Mucosa of descending colon (tissue), 3 donors: ENCODE results near the gene KRABD2.

Experiments
- ATAC-seq: fragments of 200-7000 bp; cut with Tn5 transposase; one replicate; pipeline ENCODE4 v1.9.1; 2020; ENCODE audit warnings: mild to moderate bottlenecking, moderate library complexity
- DNase-seq, 3 donors: peaks; one replicate each; pipeline ENCODE4 v3.0.0-alpha.2; 2020
- H3K36me3 ChIP-seq: fragments of 200-600 bp; one replicate; pipeline ENCODE4 v1.8.0; 2021; ENCODE audit warnings: low read depth, mild to moderate bottlenecking
- H3K4me1 ChIP-seq: fragments of 200-600 bp; one replicate; pipeline ENCODE4 v1.8.0; 2021; ENCODE audit warnings: low read depth, mild to moderate bottlenecking
- H3K4me3 ChIP-seq: fragments of 200-600 bp; one replicate; pipeline ENCODE4 v1.8.0; 2021; ENCODE audit warnings: mild to moderate bottlenecking
- H3K9me3 ChIP-seq: fragments of 200-600 bp; one replicate; pipeline ENCODE4 v1.8.0; 2021; ENCODE audit warnings: mild to moderate bottlenecking
- CTCF ChIP-seq: fragments of 200-600 bp; IDR thresholded peaks from one replicate; pipeline ENCODE4 v1.8.0; 2022; ENCODE audit warnings: antibody characterized with exemption, mild to moderate bottlenecking
- intact Hi-C, 2 donors: fragments of 100-400 bp; cut with DNase I in 1 of 2; cut with micrococcal nuclease in 1 of 2; formaldehyde crosslinking; loops; one replicate each; pipeline versions ENCODE4 v1.11.0 to v1.11.1; 2022; cut with DNase I, micrococcal nuclease
- donor health status: DM: no; HTN: no; CAD: no; lungs with moderate emphysema.
- donor health status: DM: no; HTN: no; CAD: no.
- donor health status: DM: no; HTN: yes; CAD: no.

Gene KRABD2

DNA sequence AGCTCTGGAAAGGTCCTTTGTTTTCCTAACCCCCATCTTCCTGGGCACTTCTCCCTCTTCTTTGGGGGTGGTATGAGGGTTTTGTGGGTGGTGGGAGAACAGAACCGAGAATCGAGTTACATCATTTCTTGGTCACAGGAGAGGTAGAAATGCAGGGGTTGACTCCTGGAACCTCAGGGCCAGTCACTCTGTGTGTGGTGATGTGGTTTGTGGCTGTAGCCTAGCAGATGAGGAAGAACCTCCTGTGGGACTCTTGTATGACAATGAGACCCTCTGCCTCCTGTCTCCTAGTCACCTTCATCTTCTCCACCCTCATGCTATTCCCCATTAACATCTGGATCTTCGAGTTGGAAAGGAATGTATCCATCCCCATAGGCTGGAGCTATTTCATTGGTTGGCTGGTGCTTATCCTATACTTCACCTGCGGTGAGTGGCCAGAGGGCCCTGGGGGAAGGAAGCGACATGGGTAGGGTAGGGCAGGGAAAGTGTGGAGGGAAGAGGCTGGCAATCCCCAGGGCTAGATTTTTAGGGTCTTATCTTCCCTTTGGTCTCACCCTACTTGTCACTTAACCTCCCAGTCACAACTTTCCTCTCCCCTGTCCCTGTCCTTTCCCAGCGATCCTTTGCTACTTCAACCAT, 31.3 kb downstream of the KRABD2 start:
- no peak overlapping the region for H3K4me3 ChIP-seq
- no peak for TF ChIP-seq CTCF
- intact Hi-C loops: no loop called here
- ATAC-seq (no peak), DNase-seq (no peak)
- H3K9me3 ChIP-seq: no peaks in the 10 kb centered on the region
- H3K4me1 ChIP-seq: no peaks in the 10 kb centered on the region
- H3K36me3 ChIP-seq: no peaks in the 10 kb centered on the region

GRCh38 chr17:8341456-8341855, 35.0 kb downstream of the KRABD2 start:
- DNase-seq (no peak), ATAC-seq (no peak)
- Histone ChIP-seq H3K4me1 (no peaks in the 10 kb centered on the region), H3K36me3 (no peaks in the 10 kb centered on the region), H3K4me3 (no peak overlapping the region), H3K9me3 (no peaks in the 10 kb centered on the region)
- no peak for TF ChIP-seq CTCF
- intact Hi-C loops: no loop called here

GRCh38 chr17:8339540-8339939, 37.0 kb downstream of the KRABD2 start, which contains the start of gene ODF4:
ODF4 (plus strand) TSS chr17:8339840; CDS start chr17:8340052, 212 bp downstream.
- no peak for TF ChIP-seq CTCF
- no peaks in the 10 kb centered on the region for H3K4me1 ChIP-seq
- no peak within 1 kb of the TSS for H3K4me3 ChIP-seq
- ATAC-seq: no peak
- no peaks in the 10 kb centered on the region for H3K36me3 ChIP-seq
- no peak for DNase-seq
- intact Hi-C loops: no loop called here
- no peaks in the 10 kb centered on the region for H3K9me3 ChIP-seq

GRCh38 chr17:8338753-8339140, 37.8 kb downstream of the KRABD2 start:
- H3K4me3 ChIP-seq: no peak overlapping the region
- intact Hi-C loops: no loop called here
- no peak for TF ChIP-seq CTCF
- no peaks in the 10 kb centered on the region for H3K36me3 ChIP-seq
- ATAC-seq: no peak
- no peaks in the 10 kb centered on the region for H3K4me1 ChIP-seq
- DNase-seq: no peak
- no peaks in the 10 kb centered on the region for H3K9me3 ChIP-seq

DNA sequence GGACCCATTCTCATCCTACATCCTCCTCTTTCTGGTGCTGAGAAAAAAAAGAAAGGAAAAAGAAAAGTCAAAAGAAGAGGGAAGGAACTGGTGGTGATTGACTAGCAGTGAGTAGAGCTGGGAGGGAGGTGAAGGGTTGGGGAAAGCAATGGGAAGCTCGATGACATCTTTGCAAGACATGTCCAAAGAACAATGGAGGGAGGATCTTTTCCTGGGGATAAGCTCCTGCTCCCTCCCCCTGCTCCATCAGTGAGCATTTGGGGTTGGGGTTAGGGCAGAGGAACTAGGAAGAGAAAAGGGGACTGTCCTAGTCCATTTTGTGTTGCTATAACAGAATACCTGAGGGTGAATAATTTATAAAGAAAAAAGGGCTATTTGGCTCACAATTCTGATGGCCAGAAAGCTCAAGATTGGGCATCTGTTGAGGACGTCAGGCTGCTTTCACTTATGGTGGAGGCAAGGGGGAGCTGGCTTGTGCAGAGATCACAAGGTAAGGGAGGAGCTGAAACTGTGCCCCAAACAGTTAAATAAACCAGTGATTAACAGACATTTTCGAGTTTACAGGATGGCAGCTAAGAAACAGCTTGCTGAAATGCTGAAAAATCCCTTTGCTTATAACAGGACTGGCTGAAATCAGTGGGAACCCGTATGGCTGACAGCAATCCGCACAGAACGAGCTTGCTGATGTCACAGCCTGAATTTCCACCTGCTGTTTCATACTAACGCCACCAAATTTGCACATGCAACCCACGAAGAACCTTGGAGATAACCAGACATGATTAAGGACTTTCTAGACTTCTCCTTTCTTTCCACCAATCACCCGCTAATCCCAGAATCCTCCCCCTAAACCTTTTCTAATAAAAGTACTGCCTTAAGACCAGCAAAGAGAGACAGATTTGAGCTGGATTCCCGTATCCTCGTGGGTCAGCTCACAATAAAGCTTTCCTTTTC, 38.4 kb downstream of the KRABD2 start:
- DNase-seq (no peak), ATAC-seq (no peak)

More for the DNA sequence above, 38.4 kb downstream of the KRABD2 start:
- Histone ChIP-seq H3K36me3 (no peaks in the 10 kb centered on the region), H3K4me1 (no peaks in the 10 kb centered on the region), H3K4me3 (no peak overlapping the region), H3K9me3 (no peaks in the 10 kb centered on the region)
- intact Hi-C loops: no loop called here
- no peak for TF ChIP-seq CTCF
